IMR-90 (cell line): ENCODE data around the gene PPP2R1A. TPM values are rescaled to one million over a fixed set of nuclear protein-coding genes. Genes with fewer than 3 reads are reported as not detected.

Experiments used
- ATAC-seq: fragments of 200-7000 bp; cut with Tn5 transposase; 2 replicates; pipeline ENCODE4 v1.9.1; 2020; ENCODE audit warnings: low read depth, mild to moderate bottlenecking, moderate library complexity
- BruUV-seq: library from RNA; stranded (reverse); fragments of 400-500 nt; replicated peaks from 2 replicates; lab custom pipeline; 2021; lab: Mats Ljungman, UMichigan
- CTCF ChIA-PET: fragments of 300-600 bp; formaldehyde crosslinking; extraction: SDS; loops from one replicate; lab custom pipeline; 2021; ENCODE audit warnings: antibody characterized with exemption; lab: Yijun Ruan, JAX
- POLR2A ChIA-PET: fragments of 300-600 bp; sonication (Branson Sonifier 250); formaldehyde crosslinking; loops from one replicate; lab custom pipeline; 2022; ENCODE audit warnings: antibody characterized with exemption; ENCODE audit not compliant: unreplicated experiment; lab: Charles Lee
- DNase-seq: peaks from one replicate; pipeline ENCODE4 v3.0.0; 2013
- H2AFZ ChIP-seq: replicated peaks from 2 replicates; pipeline ENCODE3; 2013; ENCODE audit warnings: low read length, mild to moderate bottlenecking; ENCODE audit not compliant: poor library complexity
- H2AK5ac ChIP-seq: 2 replicates; pipeline ENCODE4 v1.6.1; 2013; ENCODE audit warnings: low read depth, low read length, inconsistent platforms
- H2AK9ac ChIP-seq: replicated peaks from 2 replicates; pipeline ENCODE3; 2013; ENCODE audit warnings: mild to moderate bottlenecking, low read depth, low read length, moderate library complexity; ENCODE audit not compliant: poor library complexity
- H2BK120ac ChIP-seq: 2 replicates; pipeline ENCODE4 v1.6.1; 2013; ENCODE audit warnings: low read depth, low read length, inconsistent platforms
- H2BK15ac ChIP-seq: 3 replicates; pipeline ENCODE4 v1.6.1; 2013; ENCODE audit warnings: low read depth, low read length, inconsistent platforms
- H2BK20ac ChIP-seq: 2 replicates; pipeline ENCODE4 v1.6.1; 2013; ENCODE audit warnings: low read depth, mild to moderate bottlenecking, inconsistent platforms, low read length, moderate library complexity
- H2BK5ac ChIP-seq: 2 replicates; pipeline ENCODE4 v1.6.1; 2013; ENCODE audit warnings: mild to moderate bottlenecking, low read depth, low read length, inconsistent platforms; ENCODE audit not compliant: poor library complexity, severe bottlenecking
- H3K14ac ChIP-seq: replicated peaks from 2 replicates; pipeline ENCODE4 v1.6.1; 2013; ENCODE audit warnings: low read depth, low read length, inconsistent platforms
- H3K18ac ChIP-seq: 2 replicates; pipeline ENCODE4 v1.6.1; 2013; ENCODE audit warnings: low read depth, low read length, control low read depth
- H3K23ac ChIP-seq: 2 replicates; pipeline ENCODE4 v1.6.1; 2013; ENCODE audit warnings: low read depth, low read length, inconsistent platforms
- H3K27ac ChIP-seq: 2 replicates; pipeline ENCODE4 v1.5.1; 2013; ENCODE audit warnings: mild to moderate bottlenecking, control low read depth, low read length; ENCODE audit not compliant: insufficient read depth
- H3K27me3 ChIP-seq: 2 replicates; pipeline ENCODE4 v1.6.1; 2013; ENCODE audit warnings: low read length; ENCODE audit not compliant: control insufficient read depth, insufficient read depth
- H3K36me3 ChIP-seq: 2 replicates; pipeline ENCODE4 v1.6.1; 2013; ENCODE audit warnings: low read length, mixed read lengths; ENCODE audit not compliant: control insufficient read depth, insufficient read depth
- H3K4ac ChIP-seq: 2 replicates; pipeline ENCODE4 v1.6.1; 2013; ENCODE audit warnings: low read depth, low read length, inconsistent platforms
- H3K4me1 ChIP-seq: 2 replicates; pipeline ENCODE4 v1.6.1; 2013; ENCODE audit warnings: low read length, mixed read lengths; ENCODE audit not compliant: control insufficient read depth, insufficient read depth
- H3K4me2 ChIP-seq: 2 replicates; pipeline ENCODE4 v1.6.1; 2013; ENCODE audit warnings: low read depth, mild to moderate bottlenecking, control low read depth, low read length, moderate library complexity
- H3K4me3 ChIP-seq: 2 replicates; pipeline ENCODE4 v1.5.1; 2013; ENCODE audit warnings: low read depth, mild to moderate bottlenecking, control low read depth, low read length, moderate library complexity; ENCODE audit not compliant: insufficient read depth
- H3K56ac ChIP-seq: 2 replicates; pipeline ENCODE4 v1.6.1; 2013; ENCODE audit warnings: low read length, inconsistent platforms; ENCODE audit not compliant: insufficient read depth; ENCODE audit errors: extremely low read depth
- H3K79me1 ChIP-seq, 2 experiments: 2 replicates each; pipeline ENCODE4 v1.6.1; 2013; ENCODE audit warnings: low read length in 2 of 2, inconsistent platforms in 1 of 2, low read depth in 1 of 2
- H3K9ac ChIP-seq: 2 replicates; pipeline ENCODE4 v1.6.1; 2013; ENCODE audit warnings: low read depth, low read length, control low read depth
- H3K9me1 ChIP-seq: 2 replicates; pipeline ENCODE4 v1.6.1; 2013; ENCODE audit warnings: low read length, inconsistent platforms; ENCODE audit not compliant: insufficient read depth
- H3K9me3 ChIP-seq: 2 replicates; pipeline ENCODE4 v1.6.1; 2013; ENCODE audit warnings: low read length; ENCODE audit not compliant: control insufficient read depth, insufficient read depth
- H4K20me1 ChIP-seq: 2 replicates; pipeline ENCODE4 v1.6.1; 2013; ENCODE audit warnings: low read length, inconsistent platforms; ENCODE audit not compliant: insufficient read depth
- H4K5ac ChIP-seq: 2 replicates; pipeline ENCODE4 v1.6.1; 2013; ENCODE audit warnings: mild to moderate bottlenecking, low read depth, low read length, control low read depth
- H4K8ac ChIP-seq, 2 experiments: 2 replicates each; pipeline ENCODE4 v1.6.1; 2013; ENCODE audit warnings: low read depth in 2 of 2, low read length in 2 of 2, control low read depth in 1 of 2, inconsistent platforms in 1 of 2
- H4K91ac ChIP-seq: 2 replicates; pipeline ENCODE4 v1.6.1; 2013; ENCODE audit warnings: low read depth, low read length, inconsistent platforms; ENCODE audit not compliant: insufficient read depth
- CHD1 ChIP-seq: IDR thresholded peaks from 2 replicates; pipeline ENCODE4 v1.6.1; 2012; ENCODE audit warnings: low read depth, low read length, improper control_type of control experiment
- MAFK ChIP-seq: IDR thresholded peaks from 2 replicates; pipeline ENCODE4 v1.6.1; 2012; ENCODE audit warnings: low read depth, low read length, improper control_type of control experiment
- POLR2A ChIP-seq: IDR thresholded peaks from 2 replicates; pipeline ENCODE4 v1.6.1; 2012; ENCODE audit warnings: mild to moderate bottlenecking, low read depth, low read length
- WGBS, 2 experiments: methylation state at CpG; one replicate each; pipeline versions ENCODE4 v1.1.5 to v1.1.7; 2013; ENCODE audit warnings: missing lambda C conversion rate in 2 of 2; ENCODE audit not compliant: insufficient read length in 1 of 2; ENCODE audit errors: extremely low coverage in 2 of 2; 5-methylcytosine and 5-hydroxymethylcytosine counted together
- dilution Hi-C: fragments of 300-500 bp; cut with HindIII; formaldehyde crosslinking; loops from one replicate; pipeline ENCODE4 v1.14.3; 2018; ENCODE audit warnings: low sequenced_read_pairs; ENCODE audit not compliant: unreplicated experiment
- in situ Hi-C: fragments of 300-500 bp; cut with MboI; formaldehyde crosslinking; loops from 3 replicates; pipeline ENCODE4 v1.14.3; 2019; ENCODE audit warnings: low sequenced_read_pairs, inconsistent platforms, mixed read lengths
- intact Hi-C: fragments of 100-400 bp; cut with micrococcal nuclease; formaldehyde crosslinking; loops from 2 replicates; pipeline ENCODE4 v1.10.0; 2022
- microRNA-seq, 2 experiments: library from miRNA; stranded (forward) in 1 of 2; unstranded in 1 of 2; fragments of 10-50 nt in 1 of 2; fragments of <30 nt in 1 of 2; gene quantifications in 1 of 2; microRNA quantifications in 1 of 2; one replicate each; pipeline versions ENCODE3 to v1.1.0; 2013 to 2020; ENCODE audit not compliant: insufficient read depth in 1 of 2, insufficient read length in 1 of 2, unreplicated experiment in 1 of 2
- polyA plus RNA-seq, 3 experiments: library from polyadenylated mRNA; depleted of rRNA; stranded (reverse); fragments of >200 nt; gene quantifications; 2 replicates each; pipeline ENCODE4 v1.2.3, GENCODE V29; 2012; ENCODE audit warnings: low replicate concordance in 1 of 3
- small RNA-seq, 5 experiments: library from RNA; depleted of rRNA; stranded (forward); fragments of <200 nt; gene quantifications; one replicate each; pipeline ENCODE3, GENCODE V24; 2012
- total RNA-seq: library from RNA; depleted of rRNA; stranded (reverse); fragments of >200 nt; gene quantifications from 2 replicates; pipeline ENCODE4 v1.2.3, GENCODE V29; 2012; rRNA removed

PPP2R1A gene
- total and polyA plus RNA-seq, 2 of the 4 experiments (the other 2 are of a cell fraction) = 173 to 250 TPM

DNA sequence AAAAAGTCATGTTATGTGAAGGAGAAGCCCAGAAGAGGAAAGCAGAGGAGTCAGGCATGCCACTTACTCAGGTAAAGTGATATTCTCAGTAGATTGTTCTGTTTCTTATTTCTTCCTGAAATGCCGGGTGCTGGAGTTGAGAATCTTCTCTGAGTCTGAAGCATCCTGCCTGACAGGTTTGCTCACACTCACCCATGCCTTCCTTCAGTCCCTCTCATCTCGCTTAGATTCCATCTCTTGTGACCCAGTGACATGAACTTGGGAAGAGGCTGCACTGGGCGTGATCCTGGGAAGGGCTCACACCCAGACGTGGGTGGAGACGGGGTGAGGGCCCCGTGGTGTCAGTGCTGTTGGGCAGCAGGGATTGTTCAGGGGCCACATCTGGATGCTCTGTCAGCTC lies 87.6 kb downstream of the PPP2R1A start:
- dilution Hi-C loops (no loop called here), intact Hi-C loops (no loop called here), in situ Hi-C loops (no loop called here)
- Histone ChIP-seq H4K8ac (no peak overlapping the region), H3K9me1 (no peaks in the 10 kb centered on the region), H2BK120ac (no peak overlapping the region), H3K4me1 (no peaks in the 10 kb centered on the region), H3K27ac (no peak overlapping the region), H3K27me3 (no peaks in the 10 kb centered on the region), H3K14ac (no peak overlapping the region), H2BK15ac (no peak overlapping the region), H4K20me1 (peaks cover 3% of the 10 kb centered on the region; the same call in 1 of the 2 replicates), H3K56ac (no peak overlapping the region), H2AK9ac (no peak overlapping the region), H3K4me3 (no peak overlapping the region), H2AK5ac (no peak overlapping the region), H2AFZ (no peak overlapping the region), H3K36me3 (peaks cover 16% of the 10 kb centered on the region), H3K23ac (no peak overlapping the region), H3K4ac (no peak overlapping the region), H2BK5ac (no peak overlapping the region), H2BK20ac (no peak overlapping the region), H3K9me3 (peaks cover 11% of the 10 kb centered on the region), H3K4me2 (no peak overlapping the region), H4K91ac (no peak overlapping the region), H4K5ac (no peak overlapping the region), H3K18ac (no peak overlapping the region), H3K79me1 (peaks cover 25 to 31% of the 10 kb centered on the region in 2 experiments), H3K9ac (no peak overlapping the region)
- POLR2A ChIA-PET = no interaction called here
- no peak for DNase-seq
- no peak for ATAC-seq
- CTCF ChIA-PET = no interaction called here
- TF ChIP-seq POLR2A (no peak), CHD1 (no peak), MAFK (no peak)
- 100% methylated on average over 1 of the region's 6 CpGs; no CpG with 5 or more reads in 1 of the 2 experiments for WGBS, 2 experiments
- BruUV-seq = no TSS peak

Small RNA genes lying within 50 kb of the gene (microRNA-seq; reads per million reads assigned to microRNA genes)
- 0.37 to 1.0 reads per million in 2 experiments for gene MIR6801 (ENCODE audit: insufficient read depth in 1 of 2, insufficient read length in 1 of 2, unreplicated experiment in 1 of 2)
- gene RF00019 (ENCODE audit: insufficient read depth, insufficient read length) = not detected
- gene RPL37P23 (ENCODE audit: insufficient read depth, insufficient read length) = not detected

Small RNA genes lying within 50 kb of the gene (small RNA-seq; reads per million reads assigned to genes)
- gene MIR6801 (0 reads per million in 5 experiments), gene RF00019 (0 reads per million in 5 experiments), gene RPL37P23 (0 to 10.8 (median 0) reads per million in 5 experiments)

Other genes with a start within 250 kb of the PPP2R1A start
- gene ZNF350, start 203.2 kb upstream of the PPP2R1A start, total RNA-seq = 12.8 and 14.0 TPM in 2 replicates
- gene ZNF350, start 203.2 kb upstream of the PPP2R1A start, polyA plus RNA-seq (2012; rRNA removed) = 3.7 and 4.7 TPM in 2 replicates
- gene ZNF615, start 181.8 kb upstream of the PPP2R1A start, total RNA-seq = 9.7 and 10.9 TPM in 2 replicates
- 2.0 and 2.2 TPM in 2 replicates for gene ZNF615, start 181.8 kb upstream of the PPP2R1A start, polyA plus RNA-seq (2012; rRNA removed)
- gene ZNF614, start 161.7 kb upstream of the PPP2R1A start, total RNA-seq = 12.4 and 13.9 TPM in 2 replicates
- 2.5 and 3.4 TPM in 2 replicates for gene ZNF614, start 161.7 kb upstream of the PPP2R1A start, polyA plus RNA-seq (2012; rRNA removed)
- gene ZNF432, start 141.2 kb upstream of the PPP2R1A start, total RNA-seq = 12.4 and 12.8 TPM in 2 replicates
- gene ZNF432, start 141.2 kb upstream of the PPP2R1A start, polyA plus RNA-seq (2012; rRNA removed) = 3.2 and 4.5 TPM in 2 replicates
- 25.8 and 28.9 TPM in 2 replicates for gene ZNF841, start 94.3 kb upstream of the PPP2R1A start, total RNA-seq
- 6.0 and 8.5 TPM in 2 replicates for gene ZNF841, start 94.3 kb upstream of the PPP2R1A start, polyA plus RNA-seq (2012; rRNA removed)
- gene ZNF616, start 50.1 kb upstream of the PPP2R1A start, total RNA-seq = 13.3 and 13.6 TPM in 2 replicates
- 2.0 and 2.8 TPM in 2 replicates for gene ZNF616, start 50.1 kb upstream of the PPP2R1A start, polyA plus RNA-seq (2012; rRNA removed)
- 4.1 and 5.0 TPM in 2 replicates for gene ZNF836, start 18.4 kb upstream of the PPP2R1A start, total RNA-seq
- 1.1 and 1.4 TPM in 2 replicates for gene ZNF836, start 18.4 kb upstream of the PPP2R1A start, polyA plus RNA-seq (2012; rRNA removed)
- gene ZNF766, start 79.5 kb downstream of the PPP2R1A start, total RNA-seq = 18.9 and 20.4 TPM in 2 replicates
- 3.4 and 4.9 TPM in 2 replicates for gene ZNF766, start 79.5 kb downstream of the PPP2R1A start, polyA plus RNA-seq (2012; rRNA removed)
- gene ZNF480, start 107.1 kb downstream of the PPP2R1A start, total RNA-seq = 10.9 and 22.5 TPM in 2 replicates
- gene ZNF480, start 107.1 kb downstream of the PPP2R1A start, polyA plus RNA-seq (2012; rRNA removed) = 3.6 and 6.3 TPM in 2 replicates
- gene ZNF610, start 146.2 kb downstream of the PPP2R1A start, total RNA-seq = 3.6 TPM in 2 replicates
- 1.1 and 1.6 TPM in 2 replicates for gene ZNF610, start 146.2 kb downstream of the PPP2R1A start, polyA plus RNA-seq (2012; rRNA removed)
- gene ZNF880, start 179.9 kb downstream of the PPP2R1A start, total RNA-seq = 28.9 and 40.3 TPM in 2 replicates
- 14.3 and 17.4 TPM in 2 replicates for gene ZNF880, start 179.9 kb downstream of the PPP2R1A start, polyA plus RNA-seq (2012; rRNA removed)
- 14.3 and 16.4 TPM in 2 replicates for gene ZNF528, start 207.8 kb downstream of the PPP2R1A start, total RNA-seq
- gene ZNF528, start 207.8 kb downstream of the PPP2R1A start, polyA plus RNA-seq (2012; rRNA removed) = 10.1 and 14.3 TPM in 2 replicates
- gene ZNF534, start 239.1 kb downstream of the PPP2R1A start, total RNA-seq = not detected in 2 replicates
- gene ZNF534, start 239.1 kb downstream of the PPP2R1A start, polyA plus RNA-seq (2012; rRNA removed) = not detected in 2 replicates